Smooth muscle cell (in vitro differentiated cells): ENCODE data around the gene ABCB10. TPM values are rescaled to one million over a fixed set of nuclear protein-coding genes. Genes with fewer than 3 reads are reported as not detected.

ENCODE experiments used
- DNase-seq: peaks from one replicate; lab custom pipeline; 2025; ENCODE audit not compliant: unreplicated experiment; lab: John Stamatoyannopoulos, UW
- H2AFZ ChIP-seq: fragments of 200-600 bp; sonication (generic); 2 replicates; pipeline ENCODE4 v1.6.0; 2016; ENCODE audit warnings: antibody characterized with exemption, low read depth, mild to moderate bottlenecking
- H3F3A ChIP-seq: fragments of 200-600 bp; sonication (generic); 2 replicates; pipeline ENCODE4 v1.6.0; 2017; ENCODE audit warnings: antibody characterized with exemption, low read depth
- H3K27ac ChIP-seq: fragments of 200-600 bp; sonication (generic); 2 replicates; pipeline ENCODE4 v1.5.1; 2016; ENCODE audit warnings: low read depth, mild to moderate bottlenecking
- H3K27me3 ChIP-seq: fragments of 200-600 bp; sonication (generic); 2 replicates; pipeline ENCODE4 v1.6.1; 2016; ENCODE audit warnings: low read depth, mild to moderate bottlenecking
- H3K36me3 ChIP-seq: fragments of 200-600 bp; sonication (generic); 2 replicates; pipeline ENCODE4 v1.5.1; 2016; ENCODE audit warnings: low read depth
- H3K4me1 ChIP-seq: fragments of 200-600 bp; sonication (generic); 2 replicates; pipeline ENCODE4 v1.5.1; 2016; ENCODE audit warnings: low read depth
- H3K4me2 ChIP-seq: fragments of 200-600 bp; sonication (generic); 2 replicates; pipeline ENCODE4 v1.6.0; 2016; ENCODE audit warnings: mild to moderate bottlenecking
- H3K4me3 ChIP-seq: fragments of 200-600 bp; sonication (generic); 2 replicates; pipeline ENCODE4 v1.5.1; 2016; ENCODE audit warnings: mild to moderate bottlenecking
- H3K79me2 ChIP-seq: fragments of 200-600 bp; sonication (generic); 2 replicates; pipeline ENCODE4 v1.6.0; 2016; ENCODE audit warnings: low read depth, mild to moderate bottlenecking
- H3K9ac ChIP-seq: fragments of 200-600 bp; sonication (generic); 2 replicates; pipeline ENCODE4 v1.6.0; 2016; ENCODE audit warnings: low read depth
- H3K9me3 ChIP-seq: fragments of 200-600 bp; sonication (generic); replicated peaks from 2 replicates; pipeline ENCODE4 v1.5.1; 2016; ENCODE audit warnings: low read depth
- H4K20me1 ChIP-seq: fragments of 200-600 bp; sonication (generic); 2 replicates; pipeline ENCODE4 v1.6.0; 2016; ENCODE audit warnings: low read depth
- WGBS: methylation state at CpG from one replicate; pipeline ENCODE4 v1.1.7; 2016; ENCODE audit warnings: low lambda C conversion rate; 5-methylcytosine and 5-hydroxymethylcytosine counted together
- polyA plus RNA-seq: library from polyadenylated mRNA; unstranded; fragments of >200 nt; fragmentation: Nextera tagmentation; extraction: Ambion mirVana; gene quantifications from 2 replicates; pipeline ENCODE4 v1.2.1, GENCODE V29; 2016
- total RNA-seq: library from RNA; depleted of rRNA; stranded (reverse); fragments of >200 nt; gene quantifications from 2 replicates; pipeline ENCODE4 v1.2.3, GENCODE V29; 2014
- TF ChIP-seq, protein P1 (sequence below): fragments of 200-600 bp; sonication (generic); IDR thresholded peaks from 2 replicates; pipeline ENCODE4 v1.5.1; 2017; ENCODE audit warnings: borderline replicate concordance, mild to moderate bottlenecking, antibody characterized with exemption; ENCODE audit not compliant: insufficient read depth, poor library complexity, severe bottlenecking

The ABCB10 gene
- total and polyA plus RNA-seq, 2 experiments from 2014 or later: 7.1 to 18.4 TPM

DNA sequence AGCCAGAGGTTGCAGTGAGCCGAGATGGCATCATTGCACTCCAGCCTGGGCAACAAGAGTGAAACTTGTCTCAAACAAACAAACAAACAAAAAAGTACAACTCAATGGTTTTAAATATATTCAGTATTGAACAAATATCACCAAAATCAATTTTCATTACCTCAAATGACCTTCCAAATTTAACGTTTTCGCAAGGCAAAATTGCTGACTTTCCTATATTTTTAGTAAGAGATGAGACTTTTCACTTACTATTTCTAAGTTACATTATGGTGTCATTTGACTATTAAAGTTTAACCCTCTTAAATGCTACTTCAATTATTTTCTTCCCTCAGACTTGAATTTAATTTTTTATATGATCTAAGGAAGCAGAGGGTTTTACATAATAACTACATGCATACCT is 23.0 kb upstream of the ABCB10 start:
- Histone ChIP-seq H3K79me2 (no peaks in the 10 kb centered on the region), H3K27me3 (no peaks in the 10 kb centered on the region), H3K9ac (no peak overlapping the region), H3K4me3 (no peak overlapping the region), H3K4me2 (no peak overlapping the region), H4K20me1 (no peaks in the 10 kb centered on the region), H3F3A (no peaks in the 10 kb centered on the region), H3K4me1 (no peaks in the 10 kb centered on the region), H3K9me3 (no peaks in the 10 kb centered on the region), H3K27ac (no peak overlapping the region), H2AFZ (no peak overlapping the region), H3K36me3 (no peaks in the 10 kb centered on the region)
- TF ChIP-seq, protein P1, sequence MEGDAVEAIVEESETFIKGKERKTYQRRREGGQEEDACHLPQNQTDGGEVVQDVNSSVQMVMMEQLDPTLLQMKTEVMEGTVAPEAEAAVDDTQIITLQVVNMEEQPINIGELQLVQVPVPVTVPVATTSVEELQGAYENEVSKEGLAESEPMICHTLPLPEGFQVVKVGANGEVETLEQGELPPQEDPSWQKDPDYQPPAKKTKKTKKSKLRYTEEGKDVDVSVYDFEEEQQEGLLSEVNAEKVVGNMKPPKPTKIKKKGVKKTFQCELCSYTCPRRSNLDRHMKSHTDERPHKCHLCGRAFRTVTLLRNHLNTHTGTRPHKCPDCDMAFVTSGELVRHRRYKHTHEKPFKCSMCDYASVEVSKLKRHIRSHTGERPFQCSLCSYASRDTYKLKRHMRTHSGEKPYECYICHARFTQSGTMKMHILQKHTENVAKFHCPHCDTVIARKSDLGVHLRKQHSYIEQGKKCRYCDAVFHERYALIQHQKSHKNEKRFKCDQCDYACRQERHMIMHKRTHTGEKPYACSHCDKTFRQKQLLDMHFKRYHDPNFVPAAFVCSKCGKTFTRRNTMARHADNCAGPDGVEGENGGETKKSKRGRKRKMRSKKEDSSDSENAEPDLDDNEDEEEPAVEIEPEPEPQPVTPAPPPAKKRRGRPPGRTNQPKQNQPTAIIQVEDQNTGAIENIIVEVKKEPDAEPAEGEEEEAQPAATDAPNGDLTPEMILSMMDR: no peak
- no peak for DNase-seq
- WGBS: 88% methylated on average over 3 of the region's 3 CpGs

DNA sequence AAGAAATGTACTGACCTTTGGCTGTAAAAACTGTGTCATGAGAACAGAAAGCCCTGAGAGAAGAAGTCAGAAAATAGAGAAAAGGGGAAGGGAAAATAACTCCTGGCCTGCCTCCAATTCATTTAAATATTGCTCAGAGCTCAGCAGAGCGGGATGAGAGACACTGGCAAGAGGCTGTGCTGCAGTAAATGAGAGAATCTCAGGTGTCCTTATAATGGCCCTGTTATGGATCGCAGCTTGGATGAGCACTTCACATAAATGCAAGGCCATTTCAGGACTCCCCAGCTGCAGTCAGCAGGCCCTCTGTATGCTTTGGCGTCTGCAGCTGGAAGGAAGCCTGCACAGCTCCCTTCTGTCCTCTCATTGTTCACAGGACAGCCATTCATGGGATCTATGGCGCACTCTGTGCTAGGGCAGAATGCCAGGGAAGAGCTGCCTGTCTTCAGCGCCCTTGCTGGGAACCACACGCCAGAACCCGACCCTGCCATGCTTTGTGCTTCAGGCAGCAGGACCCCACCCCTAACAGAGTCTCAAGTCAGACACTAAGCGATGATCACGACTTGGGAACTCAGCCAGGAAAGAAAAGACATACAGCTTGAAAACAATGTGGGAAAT is 20.7 kb upstream of the ABCB10 start:
- no peaks in the 10 kb centered on the region for H3K36me3 ChIP-seq
- 68% methylated on average over 9 of the region's 9 CpGs for WGBS
- TF ChIP-seq, protein P1: no peak
- H3F3A ChIP-seq: no peaks in the 10 kb centered on the region
- no peak overlapping the region for H3K4me3 ChIP-seq
- no peaks in the 10 kb centered on the region for H3K27me3 ChIP-seq
- no peak overlapping the region for H2AFZ ChIP-seq
- no peaks in the 10 kb centered on the region for H3K4me1 ChIP-seq
- no peaks in the 10 kb centered on the region for H3K9me3 ChIP-seq
- H3K27ac ChIP-seq: no peak overlapping the region
- H3K79me2 ChIP-seq: no peaks in the 10 kb centered on the region
- DNase-seq: no peak
- no peak overlapping the region for H3K9ac ChIP-seq
- H4K20me1 ChIP-seq: no peaks in the 10 kb centered on the region
- H3K4me2 ChIP-seq: no peak overlapping the region

DNA sequence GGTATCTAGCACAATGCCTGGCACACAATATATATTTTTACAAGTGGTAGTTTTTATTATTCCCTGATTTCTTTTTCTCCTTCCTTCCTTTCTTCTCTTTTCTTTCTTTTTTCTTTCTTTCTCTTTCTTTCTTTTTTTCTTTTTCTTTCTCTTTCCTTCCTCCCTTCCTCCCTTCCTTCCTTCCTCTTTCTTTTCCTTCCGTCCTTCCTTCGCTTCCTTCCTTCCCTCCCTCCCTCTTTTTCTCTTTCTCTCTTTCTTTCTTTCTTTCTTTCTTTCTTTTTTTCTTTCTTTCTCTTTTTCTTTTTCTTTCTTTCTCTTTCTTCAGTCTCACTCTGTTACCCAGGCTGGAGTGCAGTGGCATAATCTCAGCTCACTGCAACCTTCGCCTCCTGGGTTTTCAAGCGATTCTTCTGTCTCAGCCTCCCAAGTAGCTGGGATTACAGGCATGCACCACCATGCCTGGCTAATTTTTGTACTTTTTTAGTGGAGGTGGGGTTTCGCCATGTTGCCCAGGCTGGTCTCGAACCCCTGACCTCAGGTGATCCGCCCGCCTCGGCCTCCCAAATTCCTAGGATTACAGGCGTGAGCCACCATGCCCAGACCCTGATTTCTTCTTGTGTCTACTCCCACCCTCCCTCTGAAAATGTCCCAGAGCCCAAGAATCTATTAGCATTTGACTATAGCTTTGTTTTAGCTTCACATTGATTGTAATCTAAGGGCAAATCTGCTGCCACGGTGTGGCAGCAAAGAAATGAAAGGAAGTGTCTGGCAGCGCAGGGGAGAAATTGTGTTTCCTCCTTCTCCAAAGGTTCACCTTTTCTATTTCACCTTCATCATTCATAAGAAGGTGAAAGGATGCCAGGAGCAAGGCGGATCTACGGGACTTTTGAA is 19.9 kb upstream of the ABCB10 start:
- Histone ChIP-seq H3K27ac (no peak overlapping the region), H3K27me3 (no peaks in the 10 kb centered on the region), H3K79me2 (no peaks in the 10 kb centered on the region), H3K9ac (no peak overlapping the region), H2AFZ (no peak overlapping the region), H3K4me2 (no peak overlapping the region), H3K36me3 (no peaks in the 10 kb centered on the region), H3F3A (no peaks in the 10 kb centered on the region), H3K4me3 (no peak overlapping the region), H3K4me1 (no peaks in the 10 kb centered on the region), H3K9me3 (no peaks in the 10 kb centered on the region), H4K20me1 (no peaks in the 10 kb centered on the region)
- DNase-seq: no peak
- TF ChIP-seq, protein P1: no peak
- 88% methylated on average over 14 of the region's 14 CpGs for WGBS
